Testis (tissue), 3 donors: ENCODE results near the gene ROBO1. TPM values are rescaled to one million over a fixed set of nuclear protein-coding genes. Genes with fewer than 3 reads are reported as not detected.

Experiments
- DNase-seq: peaks from one replicate; pipeline ENCODE4 v3.0.0-alpha.2; 2019
- H3K27ac ChIP-seq, 2 donors: fragments of 200-600 bp; sonication (generic); one replicate each; pipeline ENCODE4 v1.5.1; 2019
- H3K27me3 ChIP-seq: fragments of 200-600 bp; sonication (generic); one replicate; pipeline ENCODE4 v1.5.1; 2019
- H3K36me3 ChIP-seq: fragments of 200-600 bp; sonication (generic); one replicate; pipeline ENCODE4 v1.5.1; 2017; ENCODE audit warnings: low read depth; ENCODE audit errors: missing control alignments
- H3K4me1 ChIP-seq: fragments of 200-600 bp; sonication (generic); one replicate; pipeline ENCODE4 v1.5.1; 2019
- H3K4me3 ChIP-seq, 2 donors: fragments of 200-600 bp; sonication (generic); one replicate each; pipeline ENCODE4 v1.5.1; 2017 to 2019
- H3K9me3 ChIP-seq: fragments of 200-600 bp; sonication (generic); one replicate; pipeline ENCODE4 v1.5.1; 2017
- CTCF ChIP-seq, 3 experiments: fragments of 450-650 bp in 2 of 3; fragments of 200-600 bp in 1 of 3; sonication (generic) in 1 of 3; IDR thresholded peaks; one replicate each; pipeline ENCODE4 v1.5.1; 2016 to 2019; ENCODE audit warnings: antibody characterized with exemption in 3 of 3, mild to moderate bottlenecking in 2 of 3, moderate library complexity in 1 of 3
- POLR2A ChIP-seq: fragments of 450-650 bp; IDR thresholded peaks from one replicate; pipeline ENCODE4 v1.6.1; 2017; ENCODE audit warnings: antibody characterized with exemption, mild to moderate bottlenecking, moderate library complexity
- WGBS, 2 donors: methylation state at CpG; one replicate each; pipeline ENCODE4 v1.1.5; 2018; 5-methylcytosine and 5-hydroxymethylcytosine counted together
- intact Hi-C: fragments of 100-400 bp; cut with DNase I; formaldehyde crosslinking; loops from one replicate; pipeline ENCODE4 v1.15.1; 2023; ENCODE audit warnings: low total_unique reads
- polyA plus RNA-seq: library from polyadenylated mRNA; stranded (reverse); fragments of 350-450 nt; fragmentation: Illumina TruSeq; extraction: RNeasy Lipid Tissue Mini Kit (QIAGEN cat#74804); gene quantifications from one replicate; pipeline ENCODE4 v1.2.3, GENCODE V29; 2014; ENCODE audit warnings: low read depth, low replicate concordance; ENCODE audit not compliant: insufficient read depth
- total RNA-seq, 2 donors: library from RNA; depleted of rRNA; stranded (reverse); fragments of >200 nt; gene quantifications; one replicate each; pipeline ENCODE4 v1.2.3, GENCODE V29; 2016

Gene ROBO1
- total and polyA plus RNA-seq, 3 donors from 2014 or later: 39.4 to 45.1 (median 42.6) TPM

GRCh38 chr3:78861156-78861555 lies 906.6 kb downstream of the ROBO1 start:
- TF ChIP-seq POLR2A: no peak
- TF ChIP-seq CTCF (IDR thresholded peaks at IDR 0.05): no peak
- H3K36me3 ChIP-seq: no peaks in the 10 kb centered on the region
- no peak for DNase-seq
- H3K9me3 ChIP-seq: no peaks in the 10 kb centered on the region
- no peaks in the 10 kb centered on the region for H3K27me3 ChIP-seq
- H3K4me1 ChIP-seq: peaks cover 4% of the 10 kb centered on the region
- no peak overlapping the region for H3K27ac ChIP-seq
- WGBS, 2 donors: 94 to 95% methylated on average over 4 of the region's 4 CpGs
- H3K4me3 ChIP-seq: no peak overlapping the region
- intact Hi-C loops: no loop called here

- intact Hi-C loops: no loop called here
- TF ChIP-seq CTCF (IDR thresholded peaks at IDR 0.05) (no peak), POLR2A (no peak)
- DNase-seq: no peak
- H3K4me3 ChIP-seq: no peak overlapping the region
- H3K27me3 ChIP-seq: no peaks in the 10 kb centered on the region
- H3K4me1 ChIP-seq: peaks cover 4% of the 10 kb centered on the region
- no peak overlapping the region for H3K27ac ChIP-seq
- 92 to 94% methylated on average over 4 of the region's 4 CpGs for WGBS, 2 donors
- H3K9me3 ChIP-seq: no peaks in the 10 kb centered on the region
- no peaks in the 10 kb centered on the region for H3K36me3 ChIP-seq
These were observed 907.2 kb downstream of the ROBO1 start for GRCh38 chr3:78860567-78860966.

- H3K27ac ChIP-seq: no peak overlapping the region
- H3K9me3 ChIP-seq: no peaks in the 10 kb centered on the region
- no peaks in the 10 kb centered on the region for H3K27me3 ChIP-seq
- DNase-seq: no peak
- no peaks in the 10 kb centered on the region for H3K36me3 ChIP-seq
- 81 to 90% methylated on average over 4 of the region's 4 CpGs for WGBS, 2 donors
- TF ChIP-seq POLR2A (no peak), CTCF (IDR thresholded peaks at IDR 0.05) (no peak)
- peaks cover 4% of the 10 kb centered on the region for H3K4me1 ChIP-seq
- no peak overlapping the region for H3K4me3 ChIP-seq
- intact Hi-C loops: no loop called here
These were observed 908.9 kb downstream of the ROBO1 start for GRCh38 chr3:78858910-78859309.

- 62 to 68% methylated on average over 1 of the region's 1 CpG for WGBS, 2 donors
These were observed 909.6 kb downstream of the ROBO1 start for GRCh38 chr3:78858174-78858573.

More at GRCh38 chr3:78858174-78858573, 909.6 kb downstream of the ROBO1 start:
- Histone ChIP-seq H3K9me3 (no peaks in the 10 kb centered on the region), H3K36me3 (no peaks in the 10 kb centered on the region), H3K27me3 (no peaks in the 10 kb centered on the region), H3K4me1 (peaks cover 4% of the 10 kb centered on the region), H3K27ac (no peak overlapping the region), H3K4me3 (no peak overlapping the region)
- intact Hi-C loops: no loop called here
- no peak for DNase-seq
- no peak for TF ChIP-seq CTCF (IDR thresholded peaks at IDR 0.05)
- no peak for TF ChIP-seq POLR2A
